Left kidney (tissue), 2 donors: ENCODE results near the gene NSF. TPM values are rescaled to one million over a fixed set of nuclear protein-coding genes. Genes with fewer than 3 reads are reported as not detected.

Source experiments
- DNase-seq: peaks from one replicate; pipeline ENCODE4 v3.0.0-alpha.2; 2013
- polyA plus RNA-seq: library from polyadenylated mRNA; unstranded; fragments of 120-200 nt; gene quantifications from one replicate; pipeline ENCODE4 v1.2.1, GENCODE V29; 2013; ENCODE audit not compliant: insufficient read length

NSF gene
- polyA plus RNA-seq, 1 donor, result 37.9 TPM

DNA sequence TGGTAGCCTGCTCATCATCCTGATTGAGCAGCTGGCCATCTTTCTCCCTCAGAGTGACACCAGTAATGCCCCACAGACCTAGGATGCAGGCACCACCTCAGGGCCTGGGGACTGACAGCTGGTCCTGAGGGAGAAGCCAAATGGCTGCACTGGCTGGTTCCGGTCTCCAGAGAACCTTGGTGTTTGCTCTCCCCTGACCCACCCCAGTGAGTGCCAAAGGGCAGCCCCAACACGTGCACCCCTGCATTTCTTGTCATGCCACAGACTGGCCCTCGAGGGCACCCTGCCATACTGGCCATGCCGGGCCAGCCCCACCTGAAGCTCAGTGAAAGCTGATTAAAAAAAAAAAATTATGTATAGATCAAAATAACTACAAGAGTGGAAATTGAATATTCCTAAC, 127.5 kb downstream of the NSF start:
- no peak for DNase-seq

DNA sequence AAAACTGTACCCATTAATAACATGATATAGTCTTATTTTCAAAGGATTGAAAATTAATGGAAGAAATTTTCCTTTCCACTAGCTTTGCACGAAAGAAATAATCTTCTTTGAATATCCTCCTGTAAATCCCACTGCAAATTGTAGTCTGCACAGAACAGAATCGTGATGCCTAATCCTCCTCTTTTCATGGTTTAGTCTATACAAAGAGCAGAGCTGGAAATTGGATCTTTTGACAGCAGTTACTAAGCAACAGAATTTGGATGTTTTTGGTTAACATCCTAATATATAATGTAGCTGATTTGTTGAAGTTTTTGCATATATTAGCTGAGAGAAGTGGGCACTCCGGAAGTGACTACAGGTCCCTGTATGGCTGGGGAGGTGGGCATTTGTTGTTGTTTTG, 129.4 kb downstream of the NSF start:
- no peak for DNase-seq

DNA sequence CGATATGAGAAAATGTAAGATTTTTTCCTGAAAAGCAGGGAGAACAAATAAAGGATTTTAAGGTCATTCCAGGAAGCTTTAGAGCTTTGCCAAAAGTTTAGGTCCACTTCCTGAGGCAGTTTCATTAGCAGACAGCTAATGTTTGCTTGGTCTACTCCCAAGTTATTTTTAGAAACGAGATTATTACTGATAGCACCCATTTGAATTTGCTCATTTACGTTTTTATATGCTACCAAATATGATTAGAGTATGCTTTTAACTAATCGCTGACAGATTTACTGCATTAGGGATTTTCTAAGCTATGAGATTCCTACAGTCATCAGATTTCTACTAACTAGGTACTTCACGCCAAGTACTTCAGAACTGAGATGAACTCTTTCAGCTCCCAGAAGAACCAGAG, 129.9 kb downstream of the NSF start:
- no peak for DNase-seq

DNA sequence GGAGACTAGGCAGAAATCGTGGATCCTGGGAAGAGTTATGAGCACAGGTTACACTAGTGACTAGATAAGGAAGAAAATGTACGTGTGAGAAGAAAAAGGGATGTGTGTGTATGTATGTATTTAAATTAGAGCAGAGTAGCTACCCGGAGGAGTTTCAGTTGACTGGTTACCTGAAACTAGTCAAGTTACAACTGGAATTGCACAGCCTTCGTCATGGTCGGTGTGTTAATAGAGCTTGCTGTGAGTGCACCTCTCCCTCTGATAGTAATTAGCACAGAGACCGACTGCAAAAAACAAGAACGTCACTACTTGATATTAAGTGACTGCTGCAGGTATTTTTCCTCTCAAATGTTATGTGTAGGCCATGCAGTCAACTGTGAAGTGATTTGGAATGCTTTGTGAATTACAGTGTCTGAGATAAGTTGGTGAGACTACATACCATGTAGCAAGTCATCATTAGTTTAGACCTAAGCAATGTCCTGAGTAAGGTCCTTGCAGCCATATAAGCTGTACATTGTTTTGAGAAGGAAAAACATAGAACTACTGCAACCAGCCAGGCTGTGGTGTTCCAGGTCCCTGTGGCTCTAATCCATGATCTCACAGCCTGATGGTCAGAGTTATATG, 132.3 kb downstream of the NSF start:
- DNase-seq, result peak; percentile 21

DNA sequence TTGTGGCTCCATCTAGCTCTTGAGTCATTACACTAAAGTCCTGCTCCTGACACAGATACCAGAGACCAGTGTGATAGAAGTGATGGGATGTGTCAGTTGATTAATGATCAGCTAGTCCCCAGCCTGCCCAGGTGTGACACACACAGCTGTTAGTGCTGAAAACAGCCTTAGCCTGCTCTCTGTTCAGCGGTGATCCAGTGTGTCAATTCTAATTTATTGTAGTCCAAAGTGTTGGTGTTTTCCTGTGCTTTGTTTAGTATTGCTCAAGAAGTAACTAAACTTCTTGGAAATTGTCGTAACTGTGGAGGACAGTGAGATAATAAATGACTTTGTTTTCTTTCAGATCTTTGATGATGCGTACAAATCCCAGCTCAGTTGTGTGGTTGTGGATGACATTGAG, 135.7 kb downstream of the NSF start:
- no peak for DNase-seq

DNA sequence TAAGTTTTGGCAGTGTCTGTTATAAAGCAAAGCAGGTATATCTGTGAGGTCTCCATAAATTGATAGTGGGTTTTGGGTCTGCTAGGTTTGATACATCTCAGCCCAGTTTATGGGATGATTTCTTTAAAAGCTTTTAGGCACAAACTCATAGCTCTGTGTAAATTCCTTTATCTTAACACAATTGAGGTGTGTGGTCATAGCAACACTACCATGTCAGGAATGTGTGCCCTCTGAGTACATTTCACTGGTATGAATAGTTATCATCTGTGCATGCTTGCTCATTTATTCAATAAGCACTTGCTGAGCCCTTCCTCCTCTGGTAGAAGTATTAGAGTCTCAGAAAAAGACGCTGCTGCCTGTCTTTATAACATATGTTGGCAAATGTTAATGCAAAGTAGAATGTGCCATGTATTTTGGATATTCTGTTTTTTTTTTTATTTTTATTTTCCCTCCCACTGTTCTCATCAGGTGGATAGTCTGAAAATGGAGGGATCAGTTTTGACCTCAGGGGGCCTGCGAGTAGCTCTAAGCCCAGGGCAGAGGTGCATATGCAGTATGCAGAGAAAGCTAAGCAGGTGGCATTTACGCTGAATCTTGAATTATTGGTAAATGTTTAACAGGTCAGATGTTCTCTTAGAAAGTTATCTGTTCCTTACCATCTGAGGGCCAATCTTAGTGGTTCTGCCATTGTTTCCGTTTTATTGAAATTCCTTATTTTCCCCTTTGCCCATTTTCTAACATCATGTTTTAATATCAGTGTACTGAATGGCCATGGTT, 137.3 kb downstream of the NSF start:
- no peak for DNase-seq

DNA sequence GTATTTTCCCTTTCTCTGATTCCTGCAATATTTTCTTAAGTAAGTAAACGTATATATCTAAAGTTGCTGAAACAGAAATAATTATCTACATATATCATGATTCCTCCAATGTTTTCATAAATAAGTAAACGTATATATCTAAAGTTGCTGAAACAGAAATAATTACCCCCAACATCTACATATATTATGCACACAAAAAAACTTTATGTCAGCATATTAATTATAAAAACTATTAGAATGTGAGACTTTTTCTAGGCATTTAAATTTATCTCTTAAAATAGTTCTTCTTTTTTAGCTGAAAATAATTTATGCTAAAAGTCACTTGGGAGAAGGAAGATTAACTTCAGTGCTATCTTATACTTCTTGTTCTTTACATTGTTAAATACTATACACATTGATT, 139.6 kb downstream of the NSF start:
- DNase-seq, result no peak

DNA sequence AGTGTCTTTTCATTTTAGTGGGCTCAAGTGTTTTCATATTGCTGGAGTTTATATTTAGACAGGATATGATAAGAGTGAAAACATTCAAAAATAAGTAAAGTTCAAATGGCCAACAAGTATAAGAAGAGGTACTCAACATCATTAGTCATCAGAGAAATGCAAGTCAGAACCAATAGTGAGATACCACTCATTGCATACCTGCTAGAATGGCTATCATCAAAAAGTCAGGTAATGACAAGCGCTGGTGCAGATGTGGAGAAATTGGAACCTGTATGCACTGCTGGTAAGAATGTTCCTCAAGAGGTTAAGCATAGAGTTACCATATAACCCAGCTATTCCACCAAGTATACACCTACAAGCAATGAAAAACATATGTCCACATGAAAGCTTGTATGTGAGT, 140.2 kb downstream of the NSF start:
- no peak for DNase-seq

DNA sequence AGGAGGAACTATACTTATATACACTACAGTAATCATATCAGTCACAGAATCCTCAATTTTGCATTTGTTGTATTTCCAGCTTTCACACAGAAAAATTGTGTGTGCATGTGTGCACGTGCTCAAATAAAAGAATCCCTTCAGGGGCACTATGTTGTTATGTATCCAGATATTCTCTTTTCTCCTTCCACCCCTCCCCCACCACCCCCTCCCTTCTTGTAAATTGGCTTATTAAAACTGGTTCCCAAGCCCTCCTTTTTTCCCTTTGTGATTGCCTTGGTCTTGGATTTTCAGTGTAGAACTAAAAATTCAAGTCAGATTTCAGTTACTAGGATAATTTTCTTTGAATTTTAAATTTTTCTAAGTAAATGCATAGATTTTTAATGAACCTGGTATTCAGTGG, 141.7 kb downstream of the NSF start:
- no peak for DNase-seq

DNA sequence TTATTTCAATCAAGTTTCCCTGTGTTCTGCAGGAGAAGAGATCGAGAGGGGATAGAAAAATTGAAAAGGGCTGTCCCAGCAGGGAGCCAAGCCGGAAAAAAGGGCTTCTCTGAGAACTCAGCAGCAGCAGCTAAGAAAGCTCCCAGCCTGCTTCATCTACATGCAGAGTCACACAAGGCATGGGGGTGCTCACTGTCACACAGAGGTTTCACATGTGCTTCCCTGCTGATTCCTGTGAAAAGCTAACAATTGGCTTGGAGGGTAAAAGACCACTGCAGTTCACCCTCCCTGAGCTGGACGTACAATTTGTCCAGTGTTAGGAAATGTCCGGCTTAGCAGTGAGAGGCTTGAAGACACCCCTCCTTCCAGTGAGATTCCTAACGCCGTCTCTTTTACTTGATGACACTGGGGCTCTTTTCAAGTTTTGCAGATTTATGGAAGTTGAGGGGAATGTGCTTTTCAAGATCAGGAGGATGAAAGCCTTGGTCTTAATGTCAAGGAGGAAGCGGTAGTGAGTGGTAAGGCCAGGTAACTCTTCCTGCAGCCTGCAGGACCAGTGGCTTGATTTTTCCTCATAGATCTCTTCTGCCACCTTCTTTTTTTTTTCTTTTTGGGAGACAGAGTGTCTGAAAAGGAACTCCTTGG, 142.4 kb downstream of the NSF start:
- no peak for DNase-seq

DNA sequence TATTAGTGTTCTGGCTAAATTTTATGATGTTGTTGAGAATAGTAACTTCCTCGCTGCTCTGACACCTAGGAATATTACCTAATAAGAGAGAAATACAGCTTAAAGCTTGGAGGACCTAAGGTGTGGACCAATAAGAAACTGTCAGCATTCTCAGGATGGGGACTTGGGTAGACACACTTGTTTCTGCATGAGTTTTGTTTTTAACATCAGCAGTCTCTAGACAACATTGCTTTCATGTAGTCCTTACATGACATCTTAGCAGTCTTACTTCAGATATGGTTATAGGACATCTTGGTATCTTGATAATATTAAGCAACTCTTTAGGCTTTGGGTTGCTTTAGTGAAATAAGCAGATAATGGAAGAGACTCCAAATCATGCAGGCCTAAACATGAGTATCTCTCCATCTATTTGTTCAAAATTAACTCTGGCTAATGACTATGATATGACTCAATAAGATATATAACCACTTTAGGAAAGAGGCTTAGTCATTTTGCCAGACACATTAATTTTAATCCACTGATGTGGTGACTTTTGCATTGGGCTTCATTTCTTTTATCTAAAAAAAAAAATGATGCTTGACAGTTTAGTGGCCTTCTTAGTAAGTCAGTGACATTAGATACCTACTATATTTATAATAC, 143.5 kb downstream of the NSF start:
- DNase-seq, result no peak

DNA sequence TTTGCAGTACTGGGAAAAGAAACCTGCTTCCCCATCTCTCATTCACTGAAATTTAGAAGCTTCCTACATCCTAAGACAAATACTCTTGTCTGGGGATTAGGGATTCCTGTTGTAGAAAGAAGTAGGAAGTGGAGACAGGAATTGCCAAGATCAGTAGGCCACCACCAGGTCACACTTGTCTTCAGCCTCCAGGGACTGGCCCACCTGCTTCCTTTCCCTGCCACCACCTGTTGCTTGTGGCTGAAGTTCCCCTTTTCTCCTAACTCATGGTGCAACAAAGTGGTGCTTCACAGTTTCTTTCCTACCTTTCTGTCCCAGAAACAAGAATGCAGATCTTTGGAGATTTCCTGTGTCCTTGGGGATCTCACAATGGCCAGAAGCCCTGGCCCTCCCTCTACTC, 145.6 kb downstream of the NSF start:
- no peak for DNase-seq

DNA sequence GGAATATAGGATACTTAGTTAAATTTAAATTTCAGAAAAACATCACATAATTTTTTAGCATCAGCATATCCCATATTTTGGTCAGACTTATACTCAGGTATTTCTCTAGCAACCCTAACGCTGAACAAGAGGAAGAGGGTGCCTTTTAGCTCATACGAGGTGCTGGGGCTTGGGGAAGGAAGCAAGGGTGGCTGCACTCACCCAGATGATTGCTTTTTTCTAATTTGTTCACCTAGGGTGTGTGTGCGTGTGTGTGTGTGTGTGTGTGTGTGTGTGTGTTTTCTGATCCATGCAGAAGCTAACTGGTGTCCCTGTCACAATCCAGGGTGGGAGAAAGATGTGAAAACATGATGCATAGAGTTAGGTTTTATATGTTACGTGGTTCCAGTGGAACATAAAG, 146.9 kb downstream of the NSF start:
- DNase-seq, result no peak

DNA sequence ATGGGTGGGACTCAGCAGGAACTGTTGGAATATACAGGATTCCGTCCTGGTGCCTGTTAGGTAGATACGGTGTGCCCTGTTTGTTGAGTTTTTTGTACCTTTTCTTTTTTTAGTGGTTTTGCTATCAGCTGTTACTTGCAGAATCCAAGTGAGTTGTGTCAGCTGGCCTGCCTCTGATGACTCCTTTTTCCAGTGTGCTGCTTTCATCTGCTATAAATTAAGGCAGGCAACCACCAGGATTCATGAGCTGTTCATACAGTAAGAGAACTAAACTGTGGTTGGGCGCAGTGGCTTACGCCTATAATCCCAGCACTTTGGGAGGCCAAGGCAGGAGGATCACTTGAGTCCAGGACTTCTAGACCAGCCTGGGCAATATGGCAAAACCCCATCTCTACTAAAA, 148.1 kb downstream of the NSF start:
- DNase-seq, result no peak

DNA sequence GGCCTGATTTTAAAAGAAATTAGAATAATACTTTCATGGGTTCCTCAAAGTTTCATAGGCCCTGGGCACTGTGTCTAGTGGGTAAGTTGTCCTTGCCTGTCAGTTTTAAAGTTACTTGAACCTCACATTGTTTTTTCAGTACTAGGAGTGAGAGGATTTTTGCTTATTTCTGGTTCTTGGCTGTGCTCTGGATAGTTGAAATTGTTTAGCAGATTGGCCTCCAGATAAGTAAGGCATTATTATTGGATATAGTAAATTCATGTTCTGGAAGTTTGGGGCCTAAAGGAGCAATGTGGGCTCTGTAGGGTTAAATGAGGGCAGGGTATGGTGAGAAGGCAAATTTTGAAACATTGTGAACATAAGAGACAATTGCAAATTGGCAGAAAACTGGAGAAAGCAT, 149.5 kb downstream of the NSF start:
- DNase-seq, result no peak

DNA sequence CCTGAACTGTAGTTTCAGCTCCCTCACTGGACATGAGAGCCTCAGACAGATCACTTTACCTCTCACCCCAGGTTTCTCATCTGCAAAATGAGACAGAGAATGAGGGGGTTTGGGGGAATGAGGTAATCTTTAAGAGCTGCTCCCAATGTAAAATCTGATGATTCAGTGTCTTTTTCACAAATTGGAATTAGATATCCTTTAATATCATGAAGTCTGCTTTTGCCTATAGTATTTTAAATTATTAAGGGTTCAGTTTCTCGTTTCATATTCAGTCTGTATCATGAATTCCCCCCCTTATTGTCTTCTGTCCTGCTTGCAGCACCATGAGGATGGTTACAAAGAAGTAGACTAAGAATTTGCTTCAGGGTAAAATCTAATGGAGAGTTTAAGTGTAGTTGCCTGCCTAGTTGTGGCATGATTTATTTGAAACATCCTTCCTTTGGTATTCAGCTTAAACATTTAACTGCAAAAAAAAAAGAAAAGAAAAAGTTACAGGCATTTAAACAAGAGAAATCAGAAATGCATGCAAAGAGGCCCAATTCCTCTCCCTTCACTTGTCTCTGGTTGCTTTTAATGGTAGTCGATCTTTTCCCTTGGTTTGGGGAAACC, 150.8 kb downstream of the NSF start:
- DNase-seq, result no peak

DNA sequence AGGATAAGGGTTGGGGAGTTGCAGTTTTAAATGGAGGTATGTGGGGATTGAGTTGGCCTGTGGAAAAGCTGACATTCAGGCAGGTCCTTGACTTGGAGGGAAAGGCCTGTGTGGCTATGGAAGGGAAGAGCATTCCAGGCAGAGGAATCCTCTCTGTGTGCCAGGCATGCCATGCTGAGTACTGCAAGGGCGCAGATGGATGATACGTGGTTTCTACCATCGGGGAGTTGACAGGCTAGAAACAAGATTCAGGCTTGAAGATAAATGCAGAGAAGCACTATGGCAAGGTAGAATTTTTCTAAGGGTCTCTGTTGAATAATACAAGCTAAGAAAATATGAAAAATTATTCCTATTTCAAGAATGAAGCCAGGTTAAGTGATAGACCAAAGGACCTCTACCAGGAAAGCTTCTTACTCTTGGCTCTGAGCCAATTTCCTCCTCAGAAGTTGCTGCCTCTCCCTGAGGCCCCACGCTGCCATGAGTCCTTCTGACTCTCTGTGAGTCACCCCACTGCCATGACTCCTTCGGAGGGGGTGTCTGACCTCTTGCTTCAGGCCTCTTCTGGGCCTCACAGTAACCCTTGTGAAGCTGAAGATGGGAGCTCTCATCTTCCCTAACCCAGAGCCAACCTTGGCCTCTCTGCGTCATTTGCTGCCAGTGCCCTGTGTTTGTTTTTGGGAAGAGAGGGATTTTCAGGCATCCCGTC, 152.2 kb downstream of the NSF start:
- DNase-seq, result no peak

DNA sequence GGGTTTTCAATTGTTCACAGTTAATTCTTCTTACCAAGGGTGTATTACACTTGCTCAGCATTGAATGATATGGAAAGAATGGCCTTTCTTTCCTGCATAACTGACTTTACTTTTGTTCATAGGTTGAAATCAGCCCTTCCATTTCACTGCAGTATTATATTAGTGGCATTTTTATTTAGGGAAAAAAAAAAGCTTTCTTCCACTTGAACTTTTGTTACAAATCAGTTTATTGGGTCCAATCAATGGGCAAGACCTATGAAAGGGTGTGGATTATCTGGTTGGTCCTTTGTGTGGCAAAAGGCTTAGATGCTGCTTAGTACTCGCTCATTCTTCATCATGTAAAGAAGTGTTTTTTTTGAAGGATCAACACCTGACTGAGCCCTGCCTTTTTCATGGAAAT, 154.0 kb downstream of the NSF start:
- no peak for DNase-seq

DNA sequence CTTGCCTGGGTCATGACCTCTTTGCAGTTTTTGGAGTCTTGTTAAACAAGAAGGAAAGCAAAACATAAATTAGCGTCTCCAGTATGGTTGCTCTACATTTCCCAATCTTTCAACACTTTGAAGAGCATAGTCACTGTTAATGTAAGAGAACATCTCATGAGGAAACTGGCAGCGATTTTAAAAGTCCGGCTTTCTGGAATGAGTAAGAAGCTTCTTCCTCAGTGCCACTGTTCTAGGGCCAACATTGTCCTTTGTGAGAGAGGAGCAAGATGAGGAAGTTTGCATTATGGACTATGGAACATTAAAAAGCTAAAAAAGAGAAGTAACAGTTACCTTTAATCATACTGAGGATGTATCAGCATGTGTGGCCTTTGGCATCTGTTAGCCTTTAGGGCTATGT, 154.9 kb downstream of the NSF start:
- no peak for DNase-seq

DNA sequence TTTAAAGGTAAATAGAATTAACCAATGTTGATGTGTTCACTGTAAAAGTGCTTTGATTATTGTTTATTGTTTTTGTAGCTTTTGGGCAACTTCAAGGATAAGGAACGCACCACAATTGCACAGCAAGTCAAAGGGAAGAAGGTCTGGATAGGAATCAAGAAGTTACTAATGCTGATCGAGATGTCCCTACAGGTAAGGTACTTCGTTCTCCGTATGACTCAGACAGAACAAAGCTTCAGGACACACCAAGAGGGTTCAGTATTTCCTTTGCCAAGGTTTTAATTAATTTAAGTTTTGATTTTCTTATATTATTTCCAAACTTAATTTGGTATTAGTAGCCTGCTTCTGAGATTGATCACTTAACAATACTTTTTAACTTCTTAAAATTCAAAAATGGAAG, 161.0 kb downstream of the NSF start:
- DNase-seq, result no peak

DNA sequence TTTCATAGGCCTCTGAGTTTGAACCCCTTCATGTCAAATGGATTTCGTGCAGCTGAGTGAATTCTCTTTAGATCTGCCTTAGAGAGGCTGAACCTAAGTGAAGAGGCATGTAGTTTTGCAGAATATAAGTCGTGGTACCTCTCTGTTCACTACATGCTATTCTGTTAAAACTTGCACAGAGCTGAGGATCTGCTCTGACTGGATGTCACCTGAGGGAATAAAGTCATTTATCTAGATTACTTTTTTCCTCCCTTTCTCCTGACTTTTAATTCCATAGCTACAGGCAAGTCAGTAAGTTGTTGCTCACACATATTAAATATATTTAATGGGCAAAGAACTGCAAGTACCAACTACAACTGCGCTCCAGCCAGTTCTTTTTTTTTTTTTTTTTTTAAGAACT, 163.3 kb downstream of the NSF start:
- DNase-seq, result no peak

DNA sequence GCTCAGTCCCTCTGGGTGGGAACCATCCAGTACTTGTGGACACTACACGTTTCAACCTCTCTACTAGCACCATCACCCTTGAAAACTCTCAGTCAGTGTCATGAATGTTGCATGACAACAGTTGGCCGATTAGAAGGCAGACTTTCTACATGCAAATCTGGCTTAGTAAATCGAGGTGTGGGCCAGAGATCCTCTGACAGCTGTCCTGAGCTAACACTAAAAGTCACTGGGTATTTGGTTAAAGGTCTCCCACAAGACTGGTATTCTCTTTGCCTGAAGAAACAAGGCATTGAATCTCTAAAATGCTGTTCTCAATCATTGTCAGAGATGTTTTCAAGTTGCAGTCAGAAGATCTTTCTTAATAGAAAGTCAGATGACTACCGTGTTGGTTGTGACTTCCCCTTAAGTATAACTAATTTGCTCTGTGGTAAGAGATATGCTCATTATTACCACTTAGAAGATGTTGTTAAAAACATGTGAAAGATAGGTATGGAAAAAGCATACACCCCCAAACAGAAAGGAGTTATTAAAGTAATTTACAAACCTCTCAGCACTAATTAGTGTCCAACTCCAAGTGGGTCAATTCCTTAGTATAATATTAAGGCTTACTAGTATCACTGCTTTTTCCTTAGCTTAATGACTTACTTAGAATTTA, 165.7 kb downstream of the NSF start:
- DNase-seq, result no peak
